WI38 (cell line): ENCODE results near the gene NT5E.
A peak's percentile ranks its signal among the peaks of the same experiment; 100 is the strongest.

Source experiments
- H3K4me3 ChIP-seq: 2 replicates; pipeline ENCODE4 v1.5.1; 2011; ENCODE audit warnings: low read depth, mild to moderate bottlenecking, control low read depth, low read length
- TF ChIP-seq, protein P1 (sequence below): IDR thresholded peaks from 2 replicates; pipeline ENCODE4 v1.5.1; 2012; ENCODE audit warnings: low read depth, mild to moderate bottlenecking, control low read depth, low read length

Gene NT5E

DNA sequence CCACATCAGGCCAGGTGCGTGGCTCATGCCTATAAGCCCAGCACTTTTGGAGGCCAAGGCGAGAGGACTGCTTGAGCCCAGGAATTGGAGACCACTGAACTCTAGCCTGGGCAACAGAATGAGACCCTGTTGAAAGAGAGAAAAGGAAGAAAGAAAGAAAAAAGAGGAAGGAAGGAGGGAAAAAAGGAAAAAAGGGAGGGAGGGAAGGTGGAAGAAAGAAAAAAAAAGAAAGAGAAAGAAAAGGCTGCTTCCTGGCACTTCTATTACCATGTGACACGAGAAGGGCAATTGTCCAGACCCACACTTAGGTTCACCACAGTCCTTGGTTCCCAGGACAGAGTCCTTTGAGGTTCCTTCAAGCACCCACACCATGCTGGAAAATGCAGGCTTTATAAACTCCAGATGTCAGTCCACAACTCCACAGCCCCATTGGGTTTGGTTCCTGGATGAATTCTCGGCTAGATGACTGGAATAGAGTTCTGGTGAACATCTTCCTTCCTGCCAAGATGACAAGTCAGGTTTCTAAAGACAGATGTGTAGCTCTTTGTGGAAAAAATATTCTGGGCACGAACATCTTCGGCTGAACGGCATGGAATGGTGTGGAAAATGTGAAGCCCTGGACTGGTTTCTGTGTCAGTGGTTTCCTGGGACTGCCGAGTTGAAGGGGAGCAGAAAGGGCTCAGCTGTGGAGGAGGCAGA, 32.5 kb downstream of the NT5E start:
- H3K4me3 ChIP-seq, result no peak overlapping the region
- TF ChIP-seq, protein P1, sequence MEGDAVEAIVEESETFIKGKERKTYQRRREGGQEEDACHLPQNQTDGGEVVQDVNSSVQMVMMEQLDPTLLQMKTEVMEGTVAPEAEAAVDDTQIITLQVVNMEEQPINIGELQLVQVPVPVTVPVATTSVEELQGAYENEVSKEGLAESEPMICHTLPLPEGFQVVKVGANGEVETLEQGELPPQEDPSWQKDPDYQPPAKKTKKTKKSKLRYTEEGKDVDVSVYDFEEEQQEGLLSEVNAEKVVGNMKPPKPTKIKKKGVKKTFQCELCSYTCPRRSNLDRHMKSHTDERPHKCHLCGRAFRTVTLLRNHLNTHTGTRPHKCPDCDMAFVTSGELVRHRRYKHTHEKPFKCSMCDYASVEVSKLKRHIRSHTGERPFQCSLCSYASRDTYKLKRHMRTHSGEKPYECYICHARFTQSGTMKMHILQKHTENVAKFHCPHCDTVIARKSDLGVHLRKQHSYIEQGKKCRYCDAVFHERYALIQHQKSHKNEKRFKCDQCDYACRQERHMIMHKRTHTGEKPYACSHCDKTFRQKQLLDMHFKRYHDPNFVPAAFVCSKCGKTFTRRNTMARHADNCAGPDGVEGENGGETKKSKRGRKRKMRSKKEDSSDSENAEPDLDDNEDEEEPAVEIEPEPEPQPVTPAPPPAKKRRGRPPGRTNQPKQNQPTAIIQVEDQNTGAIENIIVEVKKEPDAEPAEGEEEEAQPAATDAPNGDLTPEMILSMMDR, result no peak

DNA sequence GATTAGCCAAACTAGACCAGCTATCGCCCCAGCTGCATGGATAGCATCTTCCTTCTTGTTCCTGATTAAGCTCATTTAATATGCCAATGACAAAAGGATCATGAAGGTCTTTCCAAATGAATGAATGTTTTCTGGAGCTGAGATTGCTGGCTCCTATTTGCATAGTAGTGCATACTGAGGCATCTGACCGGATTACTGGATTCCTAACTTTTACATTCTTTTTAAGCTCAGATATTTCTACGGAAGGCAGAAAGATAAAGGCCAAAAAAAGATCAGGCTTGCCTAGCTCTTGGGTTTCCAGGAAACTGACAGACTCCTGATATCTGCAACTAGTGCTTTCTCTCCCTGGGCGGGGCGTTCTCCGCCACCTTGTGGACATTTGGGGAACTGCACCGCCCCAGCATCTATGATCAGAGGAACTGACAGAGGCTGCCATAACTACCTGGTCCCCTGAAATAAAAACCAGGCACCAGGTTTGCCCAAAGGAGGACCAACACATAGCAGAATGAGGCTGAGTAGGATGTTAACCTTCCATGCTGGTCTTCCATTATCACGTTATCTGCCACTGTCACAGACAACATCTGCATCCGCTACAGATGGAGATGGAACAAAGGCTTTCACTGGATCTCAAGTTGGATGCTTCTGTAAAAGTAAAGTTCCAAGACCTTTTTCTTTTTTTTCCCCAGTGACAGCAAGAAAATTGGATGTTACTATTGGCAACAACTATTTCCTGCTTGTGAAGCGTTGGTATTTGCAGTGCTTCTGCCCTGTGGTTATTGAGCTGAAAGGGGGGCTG, 33.2 kb downstream of the NT5E start:
- H3K4me3 ChIP-seq, result no peak overlapping the region
- TF ChIP-seq, protein P1, result peak; percentile 100

DNA sequence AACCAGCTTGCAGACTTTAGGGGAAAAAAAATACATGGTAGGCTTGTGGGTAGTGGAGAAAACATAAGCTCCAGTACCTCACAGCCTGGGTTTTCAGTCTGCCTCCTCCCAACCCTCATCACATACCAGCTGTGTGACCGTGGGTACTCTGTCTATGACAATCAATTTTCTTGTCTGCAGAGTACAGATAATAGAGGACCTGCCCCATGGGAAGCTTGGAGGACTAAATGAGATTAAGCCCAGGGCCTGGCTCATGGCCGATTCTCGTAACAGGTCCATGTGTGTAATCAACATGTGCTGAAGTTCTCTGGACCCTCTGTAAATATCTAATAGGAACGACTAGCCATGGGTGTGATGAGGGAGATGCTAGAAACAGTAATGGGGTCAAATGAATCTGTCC, 34.0 kb downstream of the NT5E start:
- TF ChIP-seq, protein P1, result no peak
- H3K4me3 ChIP-seq, result no peak overlapping the region

DNA sequence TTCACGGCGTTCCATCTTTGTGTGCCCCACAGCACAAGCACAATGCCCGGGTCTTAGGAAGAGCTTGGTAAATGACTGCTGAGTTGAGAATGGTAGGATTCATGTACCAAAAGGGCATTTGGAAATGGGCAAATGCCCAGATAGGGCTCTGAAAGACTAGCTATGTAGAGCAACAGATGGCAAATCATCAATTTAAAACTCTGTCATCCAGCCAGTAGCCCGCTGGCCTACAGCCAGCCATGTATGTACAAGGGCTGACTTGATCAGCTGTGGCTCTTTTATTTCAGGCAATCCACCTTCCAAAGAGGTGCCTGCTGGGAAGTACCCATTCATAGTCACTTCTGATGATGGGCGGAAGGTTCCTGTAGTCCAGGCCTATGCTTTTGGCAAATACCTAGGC, 35.1 kb downstream of the NT5E start:
- TF ChIP-seq, protein P1, result no peak
- H3K4me3 ChIP-seq, result no peak overlapping the region

DNA sequence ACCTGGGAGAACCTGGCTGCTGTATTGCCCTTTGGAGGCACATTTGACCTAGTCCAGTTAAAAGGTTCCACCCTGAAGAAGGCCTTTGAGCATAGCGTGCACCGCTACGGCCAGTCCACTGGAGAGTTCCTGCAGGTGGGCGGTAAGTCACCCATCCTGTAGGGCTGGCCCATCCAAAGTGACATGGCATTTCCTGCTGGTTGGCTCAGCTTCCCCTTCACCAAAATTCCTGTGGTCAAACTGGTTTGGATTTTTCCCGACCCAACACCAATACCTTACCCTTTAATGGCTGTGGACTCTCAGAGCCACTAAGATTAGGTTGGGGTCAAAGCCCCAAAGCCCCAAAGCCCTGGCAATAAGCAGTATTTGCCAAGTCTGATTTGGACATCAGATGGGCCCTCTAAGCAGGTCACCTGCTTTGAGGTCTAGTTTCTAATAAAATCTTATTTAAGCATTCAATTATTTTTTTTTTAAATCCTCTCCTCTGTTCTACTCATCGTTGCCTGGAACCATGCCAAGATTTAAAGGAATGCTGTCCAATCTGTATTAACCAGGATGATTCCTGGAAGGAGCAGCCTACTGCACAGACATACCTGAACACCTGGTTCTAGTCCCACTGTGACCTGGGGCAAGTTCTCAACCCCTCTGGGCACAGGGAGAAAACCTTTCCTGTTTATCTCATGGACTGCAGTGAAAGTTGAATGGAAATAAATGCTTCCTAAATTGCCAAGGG, 40.8 kb downstream of the NT5E start:
- no peak overlapping the region for H3K4me3 ChIP-seq
- TF ChIP-seq, protein P1, result no peak

DNA sequence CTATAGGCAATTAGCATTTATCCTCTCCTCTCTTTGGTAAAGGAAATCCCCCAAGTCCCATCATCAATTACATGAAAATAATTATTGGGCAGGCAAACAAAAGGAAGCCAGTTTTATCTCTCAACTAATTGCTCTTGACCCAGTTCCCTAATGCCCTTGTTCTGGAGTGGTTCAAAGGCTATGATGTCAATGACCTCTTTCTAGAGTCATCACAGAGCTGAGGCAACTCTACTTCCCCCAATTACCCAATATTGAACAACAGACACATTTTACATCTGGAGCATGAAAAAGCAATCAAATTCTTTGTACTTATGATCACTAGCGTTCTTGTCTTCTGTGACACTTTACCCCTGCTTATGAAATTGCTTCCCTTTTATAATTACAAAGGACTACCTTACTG, 43.5 kb downstream of the NT5E start:
- no peak overlapping the region for H3K4me3 ChIP-seq
- TF ChIP-seq, protein P1, result no peak
